ENCODE results near the gene PAX5. TPM values are rescaled to one million over a fixed set of nuclear protein-coding genes. Genes with fewer than 3 reads are reported as not detected.

PAX5 gene
- total RNA-seq, 2 experiments from 2014 or later: 62.5 to 141 TPM

DNA sequence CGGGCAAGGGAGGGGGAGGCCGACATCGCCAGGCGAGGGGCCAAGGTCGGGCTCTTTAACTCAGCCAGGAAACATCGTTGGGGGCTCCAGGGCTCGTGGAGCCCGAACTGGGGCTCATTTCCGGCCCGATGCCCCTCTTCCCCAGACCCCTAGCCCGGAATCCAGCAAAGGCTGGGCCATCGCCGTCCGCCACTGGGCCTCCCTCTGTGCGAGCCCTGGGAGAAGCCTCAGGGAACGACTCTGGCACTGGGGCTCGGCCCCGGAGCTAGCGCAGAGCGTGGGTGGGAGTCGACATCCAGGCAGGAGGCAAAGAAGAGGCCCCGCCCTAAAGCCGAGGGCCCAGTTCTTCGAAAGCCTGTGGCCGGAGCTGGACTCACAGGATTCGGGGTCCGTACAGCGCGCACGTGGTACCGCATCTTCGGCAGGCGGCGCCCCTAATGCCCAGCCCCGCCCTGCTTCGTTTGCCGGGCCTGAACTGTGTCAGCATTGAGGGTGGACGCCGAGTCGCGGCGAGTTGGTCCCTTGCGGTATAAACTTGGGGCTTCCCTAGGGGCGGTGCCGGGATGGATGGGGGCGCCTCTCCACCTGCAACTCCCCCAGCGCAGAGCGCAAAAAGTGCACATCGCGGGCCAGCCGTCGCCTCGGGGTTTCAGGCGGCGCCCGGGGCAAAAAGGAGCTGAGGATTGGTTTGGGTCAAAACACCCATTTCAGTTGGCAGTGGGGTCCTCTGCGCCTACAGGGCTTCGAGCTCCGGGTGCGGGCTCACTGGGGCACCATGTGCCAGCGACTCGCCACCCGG lies 3.6 kb upstream of the PAX5 start:
- Histone ChIP-seq H3K9me3 (ENCODE audit: low read length) (no peaks in the 10 kb centered on the region), H3K4me2 (ENCODE audit: low read length) (peak overlapping the region; percentile 81), H3K4me3 (ENCODE audit: low read depth, low read length, poor library complexity, severe bottlenecking) (peak overlapping the region; percentile 88), H4K20me1 (ENCODE audit: insufficient read depth, low read length) (no peaks in the 10 kb centered on the region), H3K27ac (ENCODE audit: low read depth, low read length, poor library complexity, severe bottlenecking) (peak overlapping the region; percentile 95), H3K79me2 (ENCODE audit: insufficient read depth, low read depth, low read length) (peaks cover 35% of the 10 kb centered on the region), H2AFZ (ENCODE audit: low read length) (peak overlapping the region; percentile 30; the same call in 1 of the 2 replicates), H3K9me2 (ENCODE audit: insufficient read depth, low read length) (no peaks in the 10 kb centered on the region), H3K4me1 (ENCODE audit: insufficient read depth, low read length, poor library complexity, severe bottlenecking) (peaks cover 63% of the 10 kb centered on the region), H3K36me3 (ENCODE audit: insufficient read depth, low read length) (peaks cover 11% of the 10 kb centered on the region)
- BruUV-seq (replicated peaks): no TSS peak
- TF ChIP-seq EZH2phosphoT487 (IDR thresholded peaks at IDR 0.05; ENCODE audit: borderline replicate concordance, low read depth, low read length): no peak
- TF ChIP-seq, protein P1, sequence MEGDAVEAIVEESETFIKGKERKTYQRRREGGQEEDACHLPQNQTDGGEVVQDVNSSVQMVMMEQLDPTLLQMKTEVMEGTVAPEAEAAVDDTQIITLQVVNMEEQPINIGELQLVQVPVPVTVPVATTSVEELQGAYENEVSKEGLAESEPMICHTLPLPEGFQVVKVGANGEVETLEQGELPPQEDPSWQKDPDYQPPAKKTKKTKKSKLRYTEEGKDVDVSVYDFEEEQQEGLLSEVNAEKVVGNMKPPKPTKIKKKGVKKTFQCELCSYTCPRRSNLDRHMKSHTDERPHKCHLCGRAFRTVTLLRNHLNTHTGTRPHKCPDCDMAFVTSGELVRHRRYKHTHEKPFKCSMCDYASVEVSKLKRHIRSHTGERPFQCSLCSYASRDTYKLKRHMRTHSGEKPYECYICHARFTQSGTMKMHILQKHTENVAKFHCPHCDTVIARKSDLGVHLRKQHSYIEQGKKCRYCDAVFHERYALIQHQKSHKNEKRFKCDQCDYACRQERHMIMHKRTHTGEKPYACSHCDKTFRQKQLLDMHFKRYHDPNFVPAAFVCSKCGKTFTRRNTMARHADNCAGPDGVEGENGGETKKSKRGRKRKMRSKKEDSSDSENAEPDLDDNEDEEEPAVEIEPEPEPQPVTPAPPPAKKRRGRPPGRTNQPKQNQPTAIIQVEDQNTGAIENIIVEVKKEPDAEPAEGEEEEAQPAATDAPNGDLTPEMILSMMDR (conservative IDR thresholded peaks at IDR 0.05; ENCODE audit: low read length): no peak
- peak; percentile 49 for DNase-seq (ENCODE audit: low spot score)
- CTCF ChIA-PET (ENCODE audit: unreplicated experiment): interaction anchor here (0.8 to 1.4 kb wide), 3 partner anchors 45 to 285 kb away, joined by 3 to 5 read pairs (median 3); no protein-coding TSS in a partner anchor
- intact Hi-C loops (cut with micrococcal nuclease; ENCODE audit: unreplicated experiment): loop anchor here (1.0 to 2.0 kb wide), 2 partner anchors 42 to 83 kb away; partner anchors contain the start of gene ZCCHC7
- POLR2A ChIA-PET: interaction anchor here (0.6 to 7.6 kb wide), 18 partner anchors 16 to 369 kb away, joined by 3 to 119 read pairs (median 6); partner anchors contain the start of gene ZCCHC7

DNA sequence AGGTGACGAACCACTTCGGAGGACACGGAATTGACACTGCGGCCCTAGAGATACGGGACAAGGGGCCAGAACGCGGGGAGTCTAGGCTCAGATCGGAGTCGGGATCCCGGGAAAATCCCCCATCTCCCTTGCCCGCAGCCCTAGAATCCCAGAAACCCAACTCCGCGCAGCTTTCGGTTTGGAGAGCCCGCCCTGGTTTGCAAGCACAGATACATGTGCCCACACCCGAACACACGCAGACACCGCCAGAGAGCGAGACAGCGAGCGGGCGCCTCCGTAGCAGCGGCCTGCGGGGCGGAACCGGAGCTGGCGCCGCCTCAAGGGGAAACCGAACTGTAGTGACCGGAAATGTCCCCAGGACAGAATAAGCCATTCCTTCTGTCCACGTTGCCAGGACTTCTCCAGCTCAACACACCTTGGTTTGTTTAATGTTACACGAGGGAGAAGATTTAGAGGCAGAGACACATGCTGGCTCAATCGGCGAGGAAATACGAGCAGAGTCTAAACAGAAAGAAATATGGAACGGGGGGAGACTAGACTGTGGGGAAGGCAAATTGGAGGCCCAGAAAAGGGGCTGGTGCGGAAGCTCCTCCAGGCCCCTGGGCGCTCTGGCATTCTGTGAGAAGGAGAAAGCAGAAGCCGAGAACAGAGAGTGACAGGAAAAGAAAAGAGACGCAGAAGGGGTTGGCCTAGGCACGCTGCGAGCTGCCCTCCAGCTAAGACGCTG lies 2.9 kb upstream of the PAX5 start:
- Histone ChIP-seq H3K9me2 (ENCODE audit: insufficient read depth, low read length) (no peaks in the 10 kb centered on the region), H3K79me2 (ENCODE audit: insufficient read depth, low read depth, low read length) (peaks cover 43% of the 10 kb centered on the region), H3K27ac (ENCODE audit: low read depth, low read length, poor library complexity, severe bottlenecking) (peak overlapping the region; percentile 95), H4K20me1 (ENCODE audit: insufficient read depth, low read length) (0 out of 2 replicates have a peak, but pooled peaks cover 4% of the 10 kb centered on the region), H3K36me3 (ENCODE audit: insufficient read depth, low read length) (peaks cover 11% of the 10 kb centered on the region), H3K4me1 (ENCODE audit: insufficient read depth, low read length, poor library complexity, severe bottlenecking) (peaks cover 63% of the 10 kb centered on the region), H3K4me3 (ENCODE audit: low read depth, low read length, poor library complexity, severe bottlenecking) (peak overlapping the region; percentile 88), H3K4me2 (ENCODE audit: low read length) (peak overlapping the region; percentile 81), H2AFZ (ENCODE audit: low read length) (peak overlapping the region; percentile 30; the same call in 1 of the 2 replicates), H3K9me3 (ENCODE audit: low read length) (no peaks in the 10 kb centered on the region)
- intact Hi-C loops (cut with micrococcal nuclease; ENCODE audit: unreplicated experiment): loop anchor here (1.0 to 2.0 kb wide), 2 partner anchors 42 to 84 kb away; partner anchors contain the start of gene ZCCHC7
- ChIA-PET POLR2A (interaction anchor here (0.7 to 7.6 kb wide), 20 partner anchors 25 to 370 kb away, joined by 3 to 119 read pairs (median 4); partner anchors contain the start of gene ZCCHC7), CTCF (ENCODE audit: unreplicated experiment) (interaction anchor here (0.6 to 1.4 kb wide), 4 partner anchors 38 to 286 kb away, joined by 3 to 5 read pairs (median 3); no protein-coding TSS in a partner anchor)
- peak; percentile 78 for DNase-seq (ENCODE audit: low spot score)
- TF ChIP-seq, protein P1 (conservative IDR thresholded peaks at IDR 0.05; ENCODE audit: low read length): peak; percentile 20; the same call in 1 of the 2 replicates
- TF ChIP-seq EZH2phosphoT487 (IDR thresholded peaks at IDR 0.05; ENCODE audit: borderline replicate concordance, low read depth, low read length): no peak
- BruUV-seq (replicated peaks): no TSS peak
